C1 segment of cervical spinal cord (tissue), 14 donors: ENCODE measurements around the gene SIRT3.
"Not testable (repeated sequence)": the region's sequence is repeated elsewhere in the genome, so short reads cannot be mapped to it uniquely, and the experiment has no call there.

Experiments used
- DNase-seq, 14 donors: peaks; one replicate each; lab custom pipeline; 2025; lab: John Stamatoyannopoulos, UW

Gene SIRT3

GRCh38 chr11:240315-240714 is 4.2 kb upstream of the SIRT3 start:
- no peak for DNase-seq

- DNase-seq = not testable (repeated sequence)
Observed at GRCh38 chr11:238346-238745, 2.2 kb upstream of the SIRT3 start.

GRCh38 chr11:236774-237767 is 929 bp upstream of the SIRT3 start, which contains the start of gene PSMD13:
PSMD13 (plus strand) TSS chr11:236976; CDS start chr11:237050, 74 bp downstream.
- peak; percentile 17 to 88 (median 79) for DNase-seq

- DNase-seq = no peak
Observed at GRCh38 chr11:235609-235996, 539 bp downstream of the SIRT3 start.

GRCh38 chr11:235180-235579 is 962 bp downstream of the SIRT3 start:
- no peak for DNase-seq

- no peak for DNase-seq
Observed at GRCh38 chr11:232783-233565, 3.2 kb downstream of the SIRT3 start.

GRCh38 chr11:230431-230830 is 5.7 kb downstream of the SIRT3 start:
- no peak for DNase-seq

GRCh38 chr11:227824-228379 is 8.2 kb downstream of the SIRT3 start:
- DNase-seq = no peak

GRCh38 chr11:225734-226453 is 10.2 kb downstream of the SIRT3 start:
- DNase-seq = no peak

GRCh38 chr11:224424-224823 is 11.7 kb downstream of the SIRT3 start:
- DNase-seq = no peak

GRCh38 chr11:223884-224283 is 12.3 kb downstream of the SIRT3 start:
- no peak for DNase-seq

- no peak for DNase-seq
Observed at GRCh38 chr11:223026-223789, 12.9 kb downstream of the SIRT3 start.

- DNase-seq = no peak
Observed at GRCh38 chr11:221998-222789, 13.9 kb downstream of the SIRT3 start.

- no peak for DNase-seq
Observed at GRCh38 chr11:221539-221938, 14.6 kb downstream of the SIRT3 start.

GRCh38 chr11:220641-221215 is 15.4 kb downstream of the SIRT3 start:
- not testable (repeated sequence) for DNase-seq

GRCh38 chr11:218815-219593 is 17.1 kb downstream of the SIRT3 start:
- DNase-seq = no peak

- no peak for DNase-seq
Observed at GRCh38 chr11:217704-218103, 18.4 kb downstream of the SIRT3 start.

- no peak for DNase-seq
Observed at GRCh38 chr11:216081-216974, 19.8 kb downstream of the SIRT3 start.
